ENCODE data around the gene PPP1R26. TPM values are rescaled to one million over a fixed set of nuclear protein-coding genes. Genes with fewer than 3 reads are reported as not detected.

Gene PPP1R26
- total RNA-seq, 1 experiment from 2014 or later: 32.0 TPM

DNA sequence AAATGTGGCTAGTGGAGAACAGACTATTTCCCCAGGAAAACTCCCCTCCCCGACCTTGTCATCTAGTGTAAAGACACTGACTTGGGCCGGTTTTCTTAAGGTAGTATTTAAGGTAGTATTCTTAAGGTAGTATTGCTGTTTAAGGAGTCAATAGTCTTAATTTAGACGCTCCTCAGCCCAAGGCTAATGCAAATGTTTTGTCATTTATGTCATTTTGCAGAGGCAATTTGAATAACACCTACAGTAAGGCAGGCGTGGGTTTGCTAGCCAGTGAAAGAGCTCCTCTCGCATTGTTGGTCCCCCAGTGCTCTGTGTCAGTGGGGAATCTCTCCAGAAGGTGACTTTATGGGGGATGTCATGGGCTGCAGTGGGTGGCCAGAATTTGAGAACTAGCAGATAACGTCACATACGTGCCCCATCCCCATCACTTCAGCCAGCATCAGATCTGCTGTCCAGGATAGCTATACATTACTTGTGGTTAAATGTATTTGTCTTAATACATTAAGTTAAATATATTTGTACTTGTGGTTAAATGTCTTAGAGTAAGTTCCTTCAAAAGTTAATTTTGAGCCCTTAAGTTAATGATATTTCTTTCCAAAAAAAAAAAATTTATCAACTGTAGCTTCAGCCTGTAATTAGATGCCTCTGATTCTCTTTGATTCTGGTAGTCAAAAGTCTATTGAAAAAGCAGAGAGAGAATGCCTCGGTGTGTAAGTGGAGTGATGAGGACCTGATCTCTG lies 2.6 kb downstream of the PPP1R26 start:
- ChIA-PET POLR2A (no interaction called here), CTCF (no interaction called here), RAD21 (ENCODE audit: low non-redundant PET in 1 of 2, low total read pairs in 2 of 2, uncharacterized antibody in 2 of 2, unreplicated experiment in 2 of 2) (no interaction called here)
- Histone ChIP-seq H3K4me3 (replicated peaks in 1 of 2; ENCODE audit: low read depth in 1 of 2, low read length in 2 of 2) (no peak overlapping the region), H3K36me3 (ENCODE audit: control insufficient read depth in 1 of 2, insufficient read depth in 2 of 2, low read length in 2 of 2) (peaks cover 4 to 27% of the 10 kb centered on the region in 2 experiments; a peak in 3 of 4 replicates), H3K9ac (ENCODE audit: low read length) (no peak overlapping the region), H2AFZ (ENCODE audit: low read depth, low read length, poor library complexity, severe bottlenecking) (no peak overlapping the region), H4K20me1 (ENCODE audit: insufficient read depth) (no peaks in the 10 kb centered on the region), H3K79me2 (ENCODE audit: insufficient read depth, low read length) (peaks cover 23% of the 10 kb centered on the region), H3K4me1 (ENCODE audit: control insufficient read depth in 1 of 2, insufficient read depth in 2 of 2, low read length in 2 of 2) (peaks cover 10 to 20% of the 10 kb centered on the region in 2 experiments; a peak in 3 of 4 replicates), H3K4me2 (ENCODE audit: low read length) (no peak overlapping the region), H3K9me3 (ENCODE audit: control insufficient read depth in 1 of 2, insufficient read depth in 1 of 2, low read depth in 1 of 2, low read length in 2 of 2) (no peaks in the 10 kb centered on the region), H3K9me2 (ENCODE audit: insufficient read depth) (no peaks in the 10 kb centered on the region), H3K27me3 (ENCODE audit: insufficient read depth, low read length) (no peaks in the 10 kb centered on the region), H3K27ac (ENCODE audit: low read depth, low read length) (no peak overlapping the region)
- no peak for DNase-seq (ENCODE audit: low read depth, low spot score)
- intact Hi-C loops (cut with micrococcal nuclease): no loop called here
- no peak for ATAC-seq
- no TSS peak for BruUV-seq (replicated peaks)
- no peak for TF ChIP-seq RAD21 (IDR thresholded peaks at IDR 0.05; ENCODE audit: low read depth)
- TF ChIP-seq MAX (IDR thresholded peaks at IDR 0.05): no peak
- TF ChIP-seq ZNF274 (IDR thresholded peaks at IDR 0.05; ENCODE audit: low read depth, low read length): no peak
- no peak for TF ChIP-seq EZH2 (IDR thresholded peaks at IDR 0.05)
- no peak for TF ChIP-seq SP1 (IDR thresholded peaks at IDR 0.05; ENCODE audit: low read depth)
- TF ChIP-seq EGR1 (IDR thresholded peaks at IDR 0.05; ENCODE audit: low read depth): no peak
- TF ChIP-seq, protein P1, sequence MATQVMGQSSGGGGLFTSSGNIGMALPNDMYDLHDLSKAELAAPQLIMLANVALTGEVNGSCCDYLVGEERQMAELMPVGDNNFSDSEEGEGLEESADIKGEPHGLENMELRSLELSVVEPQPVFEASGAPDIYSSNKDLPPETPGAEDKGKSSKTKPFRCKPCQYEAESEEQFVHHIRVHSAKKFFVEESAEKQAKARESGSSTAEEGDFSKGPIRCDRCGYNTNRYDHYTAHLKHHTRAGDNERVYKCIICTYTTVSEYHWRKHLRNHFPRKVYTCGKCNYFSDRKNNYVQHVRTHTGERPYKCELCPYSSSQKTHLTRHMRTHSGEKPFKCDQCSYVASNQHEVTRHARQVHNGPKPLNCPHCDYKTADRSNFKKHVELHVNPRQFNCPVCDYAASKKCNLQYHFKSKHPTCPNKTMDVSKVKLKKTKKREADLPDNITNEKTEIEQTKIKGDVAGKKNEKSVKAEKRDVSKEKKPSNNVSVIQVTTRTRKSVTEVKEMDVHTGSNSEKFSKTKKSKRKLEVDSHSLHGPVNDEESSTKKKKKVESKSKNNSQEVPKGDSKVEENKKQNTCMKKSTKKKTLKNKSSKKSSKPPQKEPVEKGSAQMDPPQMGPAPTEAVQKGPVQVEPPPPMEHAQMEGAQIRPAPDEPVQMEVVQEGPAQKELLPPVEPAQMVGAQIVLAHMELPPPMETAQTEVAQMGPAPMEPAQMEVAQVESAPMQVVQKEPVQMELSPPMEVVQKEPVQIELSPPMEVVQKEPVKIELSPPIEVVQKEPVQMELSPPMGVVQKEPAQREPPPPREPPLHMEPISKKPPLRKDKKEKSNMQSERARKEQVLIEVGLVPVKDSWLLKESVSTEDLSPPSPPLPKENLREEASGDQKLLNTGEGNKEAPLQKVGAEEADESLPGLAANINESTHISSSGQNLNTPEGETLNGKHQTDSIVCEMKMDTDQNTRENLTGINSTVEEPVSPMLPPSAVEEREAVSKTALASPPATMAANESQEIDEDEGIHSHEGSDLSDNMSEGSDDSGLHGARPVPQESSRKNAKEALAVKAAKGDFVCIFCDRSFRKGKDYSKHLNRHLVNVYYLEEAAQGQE (IDR thresholded peaks at IDR 0.05; ENCODE audit: low read depth): no peak
- TF ChIP-seq ZBTB33 (IDR thresholded peaks at IDR 0.05; ENCODE audit: extremely low read depth, insufficient replicate concordance, low read length): no peak
- no peak for TF ChIP-seq CEBPB (IDR thresholded peaks at IDR 0.05; ENCODE audit: low read depth)
- TF ChIP-seq POLR2A (IDR thresholded peaks at IDR 0.05; ENCODE audit: borderline replicate concordance, extremely low read depth, insufficient read depth, insufficient read length): no peak
- no peak for TF ChIP-seq ATF3 (IDR thresholded peaks at IDR 0.05)
- TF ChIP-seq SRF (IDR thresholded peaks at IDR 0.05; ENCODE audit: low read depth): no peak
- TF ChIP-seq ELF1 (IDR thresholded peaks at IDR 0.05; ENCODE audit: borderline replicate concordance, low read depth): no peak
- TF ChIP-seq TCF7L2 (IDR thresholded peaks at IDR 0.05; ENCODE audit: borderline replicate concordance, extremely low read depth, insufficient read depth, insufficient read length): no peak
- TF ChIP-seq EZH2phosphoT487 (IDR thresholded peaks at IDR 0.05; ENCODE audit: borderline replicate concordance): no peak
- TF ChIP-seq FOSL1 (IDR thresholded peaks at IDR 0.05; ENCODE audit: low read depth): no peak
- no peak for TF ChIP-seq SIN3A (IDR thresholded peaks at IDR 0.05; ENCODE audit: low read depth)
- no peak for TF ChIP-seq POLR2AphosphoS5 (IDR thresholded peaks at IDR 0.05; ENCODE audit: low read depth, low read length)

Measured in HCT116 (cell line).